ENCODE measurements around the gene AEN. TPM values are rescaled to one million over a fixed set of nuclear protein-coding genes. Genes with fewer than 3 reads are reported as not detected.

AEN gene
- total and polyA plus RNA-seq, 2 of the 8 experiments (the other 6 are each of a cell fraction or from before 2014, with no cell fraction given), result 112 to 122 TPM

- peak; percentile 87; the same call in 1 of the 2 replicates for TF ChIP-seq RBBP5 (IDR thresholded peaks at IDR 0.05; ENCODE audit: borderline replicate concordance, low read depth, low read length)
- TF ChIP-seq SIRT6 (IDR thresholded peaks at IDR 0.05; ENCODE audit: low read length), result no peak
- TF ChIP-seq POLR2A (IDR thresholded peaks at IDR 0.05; ENCODE audit: control extremely low read depth in 1 of 2, low read depth in 2 of 2, low read length in 2 of 2), result peak; percentile 28 to 80
- peak; percentile 88 for TF ChIP-seq E2F6 (IDR thresholded peaks at IDR 0.05)
- TF ChIP-seq ATF3 (IDR thresholded peaks at IDR 0.05; ENCODE audit: insufficient read depth, low read depth, low read length), result peak; percentile 84
- TF ChIP-seq CBX8 (IDR thresholded peaks at IDR 0.05; ENCODE audit: borderline replicate concordance, low read depth, low read length), result no peak
- peak; percentile 75; the same call in 1 of the 2 replicates for TF ChIP-seq SP4 (IDR thresholded peaks at IDR 0.05; ENCODE audit: low read length)
- TF ChIP-seq GTF2F1 (IDR thresholded peaks at IDR 0.05; ENCODE audit: borderline replicate concordance, low read depth, low read length), result no peak
- TF ChIP-seq HDAC2 (IDR thresholded peaks at IDR 0.05; ENCODE audit: borderline replicate concordance in 1 of 2, low read depth in 2 of 2, low read length in 2 of 2), result peak in 1 of 2 experiments; percentile 64; a peak in 1 of 4 replicates
- peak; percentile 25 to 48; a peak in 3 of 4 replicates for TF ChIP-seq RAD21 (IDR thresholded peaks at IDR 0.05 in 1 of 2, conservative IDR thresholded peaks at IDR 0.05 in 1 of 2; ENCODE audit: low read depth in 2 of 2, low read length in 2 of 2)
- TF ChIP-seq RXRA (IDR thresholded peaks at IDR 0.05; ENCODE audit: insufficient read depth, low read depth, low read length), result no peak
- no peak for TF ChIP-seq CHD2 (IDR thresholded peaks at IDR 0.05; ENCODE audit: low read length)
- peak; percentile 54; the same call in 1 of the 2 replicates for TF ChIP-seq YY1 (IDR thresholded peaks at IDR 0.05; ENCODE audit: low read depth, low read length)
- no peak for TF ChIP-seq HDAC6 (IDR thresholded peaks at IDR 0.05; ENCODE audit: low read depth, low read length)
- no peak for TF ChIP-seq CHD1 (IDR thresholded peaks at IDR 0.05; ENCODE audit: low read depth, low read length)
- peak; percentile 94 for TF ChIP-seq JUN (IDR thresholded peaks at IDR 0.05; ENCODE audit: low read depth, low read length)
- TF ChIP-seq TCF12 (IDR thresholded peaks at IDR 0.05; ENCODE audit: low read depth, low read length), result peak; percentile 85; the same call in 1 of the 2 replicates
- TF ChIP-seq SP2 (IDR thresholded peaks at IDR 0.05; ENCODE audit: low read length), result no peak
- no peak for TF ChIP-seq POU5F1 (IDR thresholded peaks at IDR 0.05; ENCODE audit: low read depth, low read length)
- TF ChIP-seq SIX5 (IDR thresholded peaks at IDR 0.05; ENCODE audit: low read depth, low read length), result no peak
- TF ChIP-seq BACH1 (IDR thresholded peaks at IDR 0.05; ENCODE audit: low read length), result no peak
- peak; percentile 97 for TF ChIP-seq CEBPB (IDR thresholded peaks at IDR 0.05; ENCODE audit: low read depth, low read length)
- TF ChIP-seq EGR1 (IDR thresholded peaks at IDR 0.05; ENCODE audit: borderline replicate concordance, low read depth, low read length), result no peak
- peak; percentile 98 for TF ChIP-seq JUND (IDR thresholded peaks at IDR 0.05; ENCODE audit: low read length)
These were observed 17.7 kb downstream of the AEN start, which contains the start of gene ISG20 (continued) for GRCh38 chr15:88638626-88639372.
